Panc1 (cell line): ENCODE data around the gene FUOM. TPM values are rescaled to one million over a fixed set of nuclear protein-coding genes. Genes with fewer than 3 reads are reported as not detected.

ENCODE experiments used
- ATAC-seq: fragments of 200-7000 bp; cut with Tn5 transposase; 2 replicates; pipeline ENCODE4 v1.9.1; 2020; ENCODE audit warnings: mild to moderate bottlenecking, moderate library complexity
- BruUV-seq: library from RNA; stranded (reverse); fragments of 400-500 nt; replicated peaks from 2 replicates; lab custom pipeline; 2021; lab: Mats Ljungman, UMichigan
- CTCF ChIA-PET: fragments of 300-600 bp; sonication (Branson Sonifier 250); formaldehyde crosslinking; loops from one replicate; lab custom pipeline; 2022; ENCODE audit warnings: antibody characterized with exemption; lab: Charles Lee
- POLR2A ChIA-PET: fragments of 300-600 bp; sonication (Branson Sonifier 250); formaldehyde crosslinking; loops from one replicate; lab custom pipeline; 2022; ENCODE audit warnings: antibody characterized with exemption; lab: Charles Lee
- DNase-seq: peaks from one replicate; pipeline ENCODE4 v3.0.0-alpha.2; 2010; ENCODE audit warnings: low read depth, low spot score
- H3K27ac ChIP-seq: 2 replicates; pipeline ENCODE4 v1.5.1; 2011; ENCODE audit warnings: mild to moderate bottlenecking, low read length, inconsistent platforms
- H3K27me3 ChIP-seq: fragments of 200-500 bp; sonication (Bioruptor generic); 2 replicates; pipeline ENCODE4 v1.6.0; 2014; ENCODE audit warnings: low read length, inconsistent platforms; ENCODE audit not compliant: control insufficient read depth, insufficient read depth
- H3K36me3 ChIP-seq: fragments of 200-500 bp; sonication (Bioruptor generic); 2 replicates; pipeline ENCODE4 v1.5.1; 2014; ENCODE audit warnings: inconsistent platforms, mild to moderate bottlenecking, low read length, moderate library complexity; ENCODE audit not compliant: control insufficient read depth, insufficient read depth
- H3K4me1 ChIP-seq: 2 replicates; pipeline ENCODE4 v1.5.1; 2011; ENCODE audit warnings: inconsistent platforms, mild to moderate bottlenecking, low read length, moderate library complexity; ENCODE audit not compliant: control insufficient read depth, insufficient read depth
- H3K4me3 ChIP-seq, 2 experiments: 2 replicates each; pipeline ENCODE4 v1.5.1; 2011 to 2012; ENCODE audit warnings: low read depth in 2 of 2, low read length in 2 of 2, mild to moderate bottlenecking in 2 of 2, inconsistent platforms in 1 of 2, moderate library complexity in 1 of 2
- H3K9me3 ChIP-seq: fragments of 200-500 bp; sonication (Bioruptor generic); 2 replicates; pipeline ENCODE4 v1.5.1; 2014; ENCODE audit warnings: low read depth, mild to moderate bottlenecking, inconsistent platforms, low read length, moderate library complexity; ENCODE audit not compliant: control insufficient read depth, insufficient read depth
- CTCF ChIP-seq: fragments of 450-650 bp; IDR thresholded peaks from 2 replicates; pipeline ENCODE4 v1.5.1; 2017; ENCODE audit warnings: mild to moderate bottlenecking
- POLR2AphosphoS5 ChIP-seq: IDR thresholded peaks from 2 replicates; pipeline ENCODE4 v1.6.1; 2012; ENCODE audit warnings: mild to moderate bottlenecking, low read depth, low read length, moderate library complexity
- SIN3A ChIP-seq: IDR thresholded peaks from 2 replicates; pipeline ENCODE4 v1.6.1; 2012; ENCODE audit warnings: low read depth, mild to moderate bottlenecking, low read length, moderate library complexity, borderline replicate concordance; ENCODE audit not compliant: insufficient read depth
- TCF7L2 ChIP-seq: IDR thresholded peaks from 2 replicates; pipeline ENCODE4 v1.6.1; 2011; ENCODE audit warnings: mild to moderate bottlenecking, low read depth, low read length, inconsistent platforms
- in situ Hi-C: cut with HindIII; loops from 2 replicates; pipeline ENCODE4 v1.10.0; 2016; ENCODE audit warnings: low sequenced_read_pairs, low pct_unique_long_range_greater_than_20kb
- intact Hi-C: fragments of 100-400 bp; cut with micrococcal nuclease; formaldehyde crosslinking; loops from one replicate; pipeline ENCODE4 v1.10.0; 2022; ENCODE audit not compliant: unreplicated experiment
- total RNA-seq: library from RNA; stranded (reverse); gene quantifications from one replicate; pipeline ENCODE4 v1.2.1, GENCODE V29; 2021; ENCODE audit not compliant: unreplicated experiment
- TF ChIP-seq, protein P1 (sequence below), 2 experiments: IDR thresholded peaks; 2 replicates each; pipeline ENCODE4 v1.6.1; 2011 to 2012; ENCODE audit warnings: low read depth in 2 of 2, control low read depth in 1 of 2, low read length in 1 of 2, mild to moderate bottlenecking in 1 of 2, moderate library complexity in 1 of 2; ENCODE audit not compliant: insufficient read depth in 1 of 2

Gene FUOM
- total RNA-seq, 1 experiment from 2014 or later = 39.6 TPM

- Histone ChIP-seq H3K4me1 (no peaks in the 10 kb centered on the region; the same call in 1 of the 2 replicates), H3K27me3 (no peaks in the 10 kb centered on the region), H3K27ac (no peak overlapping the region), H3K36me3 (no peaks in the 10 kb centered on the region), H3K9me3 (no peaks in the 10 kb centered on the region), H3K4me3 (no peak overlapping the region)
- no peak for ATAC-seq
- CTCF ChIA-PET = interaction anchor here (0.6 kb wide), 1 partner anchor 464 kb away, joined by 4 read pairs; no protein-coding TSS in a partner anchor
- intact Hi-C loops = no loop called here
- no TSS peak for BruUV-seq
- POLR2A ChIA-PET = interaction anchor here (0.6 kb wide), 1 partner anchor 11 kb away, joined by 4 read pairs; no protein-coding TSS in a partner anchor
- in situ Hi-C loops = no loop called here
- TF ChIP-seq TCF7L2 (no peak), CTCF (no peak), POLR2AphosphoS5 (no peak), SIN3A (no peak)
- TF ChIP-seq, protein P1, sequence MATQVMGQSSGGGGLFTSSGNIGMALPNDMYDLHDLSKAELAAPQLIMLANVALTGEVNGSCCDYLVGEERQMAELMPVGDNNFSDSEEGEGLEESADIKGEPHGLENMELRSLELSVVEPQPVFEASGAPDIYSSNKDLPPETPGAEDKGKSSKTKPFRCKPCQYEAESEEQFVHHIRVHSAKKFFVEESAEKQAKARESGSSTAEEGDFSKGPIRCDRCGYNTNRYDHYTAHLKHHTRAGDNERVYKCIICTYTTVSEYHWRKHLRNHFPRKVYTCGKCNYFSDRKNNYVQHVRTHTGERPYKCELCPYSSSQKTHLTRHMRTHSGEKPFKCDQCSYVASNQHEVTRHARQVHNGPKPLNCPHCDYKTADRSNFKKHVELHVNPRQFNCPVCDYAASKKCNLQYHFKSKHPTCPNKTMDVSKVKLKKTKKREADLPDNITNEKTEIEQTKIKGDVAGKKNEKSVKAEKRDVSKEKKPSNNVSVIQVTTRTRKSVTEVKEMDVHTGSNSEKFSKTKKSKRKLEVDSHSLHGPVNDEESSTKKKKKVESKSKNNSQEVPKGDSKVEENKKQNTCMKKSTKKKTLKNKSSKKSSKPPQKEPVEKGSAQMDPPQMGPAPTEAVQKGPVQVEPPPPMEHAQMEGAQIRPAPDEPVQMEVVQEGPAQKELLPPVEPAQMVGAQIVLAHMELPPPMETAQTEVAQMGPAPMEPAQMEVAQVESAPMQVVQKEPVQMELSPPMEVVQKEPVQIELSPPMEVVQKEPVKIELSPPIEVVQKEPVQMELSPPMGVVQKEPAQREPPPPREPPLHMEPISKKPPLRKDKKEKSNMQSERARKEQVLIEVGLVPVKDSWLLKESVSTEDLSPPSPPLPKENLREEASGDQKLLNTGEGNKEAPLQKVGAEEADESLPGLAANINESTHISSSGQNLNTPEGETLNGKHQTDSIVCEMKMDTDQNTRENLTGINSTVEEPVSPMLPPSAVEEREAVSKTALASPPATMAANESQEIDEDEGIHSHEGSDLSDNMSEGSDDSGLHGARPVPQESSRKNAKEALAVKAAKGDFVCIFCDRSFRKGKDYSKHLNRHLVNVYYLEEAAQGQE (IDR thresholded peaks at IDR 0.05; ENCODE audit: insufficient read depth in 1 of 2, low read depth in 2 of 2, low read length in 1 of 2) = no peak
- no peak for DNase-seq
Measured at GRCh38 chr10:133358925-133359310, 1.1 kb upstream of the FUOM start.

GRCh38 chr10:133358162-133358924, 524 bp upstream of the FUOM start:
- Histone ChIP-seq H3K27me3 (no peaks in the 10 kb centered on the region), H3K9me3 (no peaks in the 10 kb centered on the region), H3K27ac (no peak overlapping the region), H3K4me3 (no peak overlapping the region), H3K4me1 (no peaks in the 10 kb centered on the region; the same call in 1 of the 2 replicates), H3K36me3 (no peaks in the 10 kb centered on the region)
- DNase-seq (no peak), ATAC-seq (no peak)
- BruUV-seq = no TSS peak
- no peak for TF ChIP-seq SIN3A
- TF ChIP-seq TCF7L2 = no peak
- TF ChIP-seq, protein P1 (IDR thresholded peaks at IDR 0.05; ENCODE audit: insufficient read depth in 1 of 2, low read depth in 2 of 2, low read length in 1 of 2) = no peak
- no peak for TF ChIP-seq POLR2AphosphoS5
- TF ChIP-seq CTCF = no peak
- ChIA-PET POLR2A (interaction anchor here (0.6 kb wide), 1 partner anchor 10 kb away, joined by 4 read pairs; no protein-coding TSS in a partner anchor), CTCF (interaction anchor here (0.8 kb wide), 1 partner anchor 9 kb away, joined by 6 read pairs; no protein-coding TSS in a partner anchor)
- intact Hi-C loops = no loop called here
- in situ Hi-C loops = no loop called here
